Right renal pelvis (tissue), 4 donors: ENCODE measurements around the gene MYO10. TPM values are rescaled to one million over a fixed set of nuclear protein-coding genes. Genes with fewer than 3 reads are reported as not detected.
"Not testable (repeated sequence)": the region's sequence is repeated elsewhere in the genome, so short reads cannot be mapped to it uniquely, and the experiment has no call there.

ENCODE experiments used
- DNase-seq, 4 donors: peaks; one replicate each; pipeline ENCODE4 v3.0.0-alpha.2; 2013; ENCODE audit warnings: low read depth in 4 of 4, low spot score in 3 of 4, missing footprints in 1 of 4
- polyA plus RNA-seq, 4 donors: library from polyadenylated mRNA; unstranded; fragments of 120-200 nt; gene quantifications; one replicate each; pipeline ENCODE4 v1.2.1, GENCODE V29; 2013; ENCODE audit not compliant: insufficient read length in 4 of 4

Gene MYO10
- polyA plus RNA-seq, 4 donors, result 37.2 to 43.3 (median 40.8) TPM

- no peak for DNase-seq
These were observed 279.4 kb downstream of the MYO10 start for GRCh38 chr5:16656561-16657191.

- no peak for DNase-seq
These were observed 281.3 kb downstream of the MYO10 start for GRCh38 chr5:16654647-16655334.

- not testable (repeated sequence) for DNase-seq
These were observed 287.3 kb downstream of the MYO10 start for GRCh38 chr5:16648739-16649138.

- DNase-seq, result no peak
These were observed 291.7 kb downstream of the MYO10 start for GRCh38 chr5:16644301-16644889.

GRCh38 chr5:16642867-16643266, 293.2 kb downstream of the MYO10 start:
- DNase-seq, result no peak

- no peak for DNase-seq
These were observed 296.9 kb downstream of the MYO10 start for GRCh38 chr5:16639206-16639605.

- no peak for DNase-seq
These were observed 307.7 kb downstream of the MYO10 start for GRCh38 chr5:16628376-16628775.

- DNase-seq, result no peak
These were observed 309.3 kb downstream of the MYO10 start for GRCh38 chr5:16626696-16627264.

- DNase-seq, result no peak
These were observed 311.0 kb downstream of the MYO10 start for GRCh38 chr5:16625096-16625495.

GRCh38 chr5:16619136-16619535, 317.0 kb downstream of the MYO10 start:
- DNase-seq, result no peak

- DNase-seq, result no peak
These were observed 317.8 kb downstream of the MYO10 start for GRCh38 chr5:16618138-16618897.

GRCh38 chr5:16617274-16617968, 318.7 kb downstream of the MYO10 start:
- DNase-seq, result no peak

GRCh38 chr5:16616536-16617273, 319.4 kb downstream of the MYO10 start, which contains the start of gene RETREG1:
Gene RETREG1 (minus strand): TSS chr5:16616997. CDS start chr5:16616971, 26 bp downstream.
- DNase-seq, result no peak

- no peak for DNase-seq
These were observed 320.1 kb downstream of the MYO10 start for GRCh38 chr5:16615741-16616535.

GRCh38 chr5:16612007-16612406, 324.1 kb downstream of the MYO10 start:
- DNase-seq, result no peak
